Calu3 (cell line): Measurements from ENCODE around the gene RCAN1. TPM values are rescaled to one million over a fixed set of nuclear protein-coding genes. Genes with fewer than 3 reads are reported as not detected.

Experiments
- BruUV-seq: library from RNA; stranded (reverse); fragments of 400-500 nt; replicated peaks from 2 replicates; lab custom pipeline; 2021; lab: Mats Ljungman, UMichigan
- CTCF ChIA-PET: fragments of 300-600 bp; sonication (Branson Sonifier 250); formaldehyde crosslinking; loops from one replicate; lab custom pipeline; 2022; ENCODE audit warnings: antibody characterized with exemption; lab: Charles Lee
- DNase-seq: peaks from one replicate; pipeline ENCODE4 v3.0.0; 2022
- H3K27ac Mint-ChIP-seq: one replicate; pipeline ENCODE4 v1.8.0; 2022; ENCODE audit warnings: mixed read lengths; ENCODE audit not compliant: unreplicated experiment
- H3K27me3 Mint-ChIP-seq: one replicate; pipeline ENCODE4 v1.8.0; 2022; ENCODE audit warnings: mixed read lengths; ENCODE audit not compliant: unreplicated experiment
- H3K36me3 Mint-ChIP-seq: one replicate; pipeline ENCODE4 v1.8.0; 2022; ENCODE audit warnings: mild to moderate bottlenecking, moderate library complexity, mixed read lengths; ENCODE audit not compliant: insufficient read depth, unreplicated experiment
- H3K4me1 Mint-ChIP-seq: one replicate; pipeline ENCODE4 v1.8.0; 2022; ENCODE audit warnings: mild to moderate bottlenecking, low read depth, mixed read lengths; ENCODE audit not compliant: unreplicated experiment
- H3K4me3 Mint-ChIP-seq: one replicate; pipeline ENCODE4 v1.8.0; 2022; ENCODE audit warnings: mild to moderate bottlenecking, low read depth, moderate library complexity, mixed read lengths; ENCODE audit not compliant: unreplicated experiment
- H3K9me3 Mint-ChIP-seq: one replicate; pipeline ENCODE4 v1.8.0; 2022; ENCODE audit warnings: low read depth, mixed read lengths; ENCODE audit not compliant: unreplicated experiment
- intact Hi-C: fragments of 100-400 bp; cut with micrococcal nuclease; formaldehyde crosslinking; loops from one replicate; pipeline ENCODE4 v1.10.0; 2022; ENCODE audit not compliant: unreplicated experiment
- total RNA-seq: library from RNA; stranded (reverse); gene quantifications from 2 replicates; pipeline ENCODE4 v1.2.3, GENCODE V29; 2022
- TF ChIP-seq, protein P1 (sequence below): fragments of 200-600 bp; IDR thresholded peaks from one replicate; pipeline ENCODE4 v1.8.0; 2022; ENCODE audit warnings: antibody characterized with exemption; ENCODE audit not compliant: unreplicated experiment

RCAN1 gene
- total RNA-seq, 1 experiment from 2014 or later, result 25.4 TPM

DNA sequence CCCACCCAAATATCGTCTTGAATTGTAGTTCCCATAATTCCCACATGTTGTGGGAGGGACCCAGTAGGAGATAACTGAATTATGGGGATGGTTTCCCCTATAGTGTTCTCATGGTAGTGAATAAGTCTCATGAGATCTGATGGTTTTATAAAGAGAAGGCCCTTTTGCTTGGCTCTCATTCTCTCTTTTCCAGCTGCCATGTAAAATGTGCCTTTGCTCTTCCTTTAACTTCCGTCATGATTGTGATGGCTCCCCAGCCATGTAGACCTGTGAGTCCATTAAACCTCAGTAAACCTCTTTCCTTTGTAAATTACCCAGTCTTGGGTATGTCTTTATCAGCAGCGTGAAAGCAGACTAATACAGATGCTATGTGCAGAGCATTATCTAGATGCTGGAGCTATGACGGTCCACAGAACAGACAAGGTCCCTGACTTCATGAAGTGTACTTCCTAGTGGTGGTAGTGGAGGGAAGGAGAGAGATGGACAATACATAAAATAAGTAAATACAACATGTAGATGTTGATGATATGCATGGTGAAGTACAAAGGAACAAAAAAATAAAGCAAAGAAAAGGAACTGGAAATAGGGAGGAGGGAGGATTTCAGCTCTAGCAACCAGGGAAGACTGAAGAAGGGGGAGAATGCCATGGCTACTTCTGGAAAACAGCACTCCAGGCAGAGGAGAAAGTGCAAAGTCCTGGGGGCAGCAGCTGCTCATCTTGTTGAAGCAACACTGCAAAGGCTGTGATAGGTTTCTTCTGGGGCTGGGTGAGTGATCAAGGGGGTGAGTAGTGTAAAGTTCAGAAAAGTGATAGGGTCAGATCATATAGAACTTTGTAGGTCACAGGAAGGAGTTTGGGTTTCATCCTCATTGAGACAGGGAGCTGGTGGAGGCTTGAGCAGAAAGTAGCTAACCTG, 6.8 kb upstream of the RCAN1 start:
- Mint-ChIP-seq H3K9me3 (no peaks in the 10 kb centered on the region), H3K4me1 (no peaks in the 10 kb centered on the region), H3K27me3 (peaks cover 61% of the 10 kb centered on the region), H3K27ac (no peak overlapping the region), H3K4me3 (no peak overlapping the region), H3K36me3 (no peaks in the 10 kb centered on the region)
- no TSS peak for BruUV-seq
- TF ChIP-seq, protein P1, sequence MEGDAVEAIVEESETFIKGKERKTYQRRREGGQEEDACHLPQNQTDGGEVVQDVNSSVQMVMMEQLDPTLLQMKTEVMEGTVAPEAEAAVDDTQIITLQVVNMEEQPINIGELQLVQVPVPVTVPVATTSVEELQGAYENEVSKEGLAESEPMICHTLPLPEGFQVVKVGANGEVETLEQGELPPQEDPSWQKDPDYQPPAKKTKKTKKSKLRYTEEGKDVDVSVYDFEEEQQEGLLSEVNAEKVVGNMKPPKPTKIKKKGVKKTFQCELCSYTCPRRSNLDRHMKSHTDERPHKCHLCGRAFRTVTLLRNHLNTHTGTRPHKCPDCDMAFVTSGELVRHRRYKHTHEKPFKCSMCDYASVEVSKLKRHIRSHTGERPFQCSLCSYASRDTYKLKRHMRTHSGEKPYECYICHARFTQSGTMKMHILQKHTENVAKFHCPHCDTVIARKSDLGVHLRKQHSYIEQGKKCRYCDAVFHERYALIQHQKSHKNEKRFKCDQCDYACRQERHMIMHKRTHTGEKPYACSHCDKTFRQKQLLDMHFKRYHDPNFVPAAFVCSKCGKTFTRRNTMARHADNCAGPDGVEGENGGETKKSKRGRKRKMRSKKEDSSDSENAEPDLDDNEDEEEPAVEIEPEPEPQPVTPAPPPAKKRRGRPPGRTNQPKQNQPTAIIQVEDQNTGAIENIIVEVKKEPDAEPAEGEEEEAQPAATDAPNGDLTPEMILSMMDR, result no peak
- intact Hi-C loops, result no loop called here
- no peak for DNase-seq
- CTCF ChIA-PET, result interaction anchor here (1.0 kb wide), 1 partner anchor 111 kb away, joined by 3 read pairs; no protein-coding TSS in a partner anchor

DNA sequence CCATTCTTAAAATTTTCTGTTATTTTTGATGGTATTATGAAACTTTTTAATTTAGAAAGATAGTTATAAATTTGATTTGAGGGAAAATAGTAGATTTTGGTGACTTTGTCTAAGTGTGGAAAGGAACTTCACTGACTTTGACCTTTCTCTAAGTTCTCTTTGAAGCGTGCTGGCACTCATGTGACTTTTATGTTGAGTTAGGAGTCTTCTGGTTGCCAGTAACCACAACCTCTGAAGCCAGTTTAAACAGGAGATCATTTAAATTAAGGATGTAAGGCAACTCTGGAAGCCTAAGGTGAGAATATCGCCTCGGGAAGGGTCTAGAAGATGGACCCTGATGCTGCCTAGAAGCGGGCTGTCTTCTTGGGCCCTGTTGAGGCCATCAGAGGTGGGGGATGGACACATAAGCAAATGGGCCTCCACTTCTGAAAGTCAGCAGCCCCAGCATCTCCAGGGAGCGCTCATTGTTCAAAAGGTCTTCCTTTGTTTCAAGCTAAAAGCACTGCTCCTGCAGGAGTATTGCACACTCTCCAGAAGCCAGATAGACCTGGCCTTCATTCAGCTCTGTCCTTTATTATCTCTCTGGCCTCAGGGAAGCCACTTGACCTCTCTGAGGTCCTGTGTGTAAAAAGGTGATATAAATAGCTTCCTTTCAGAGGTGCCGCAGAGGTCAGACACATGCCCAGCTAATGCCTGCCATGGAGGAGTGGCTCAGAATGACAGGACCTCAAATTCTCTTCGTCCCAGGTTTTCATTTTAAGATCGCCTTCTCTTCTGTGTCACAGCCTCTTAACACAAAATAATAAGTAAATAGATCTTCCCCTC, 5.1 kb upstream of the RCAN1 start:
- Mint-ChIP-seq H3K27ac (no peak overlapping the region), H3K4me3 (no peak overlapping the region), H3K9me3 (no peaks in the 10 kb centered on the region), H3K36me3 (peaks cover 4% of the 10 kb centered on the region), H3K27me3 (peaks cover 51% of the 10 kb centered on the region), H3K4me1 (no peaks in the 10 kb centered on the region)
- TF ChIP-seq, protein P1, result no peak
- no TSS peak for BruUV-seq
- DNase-seq, result no peak
- CTCF ChIA-PET, result interaction anchor here (1.0 kb wide), 1 partner anchor 109 kb away, joined by 3 read pairs; no protein-coding TSS in a partner anchor
- intact Hi-C loops, result no loop called here

DNA sequence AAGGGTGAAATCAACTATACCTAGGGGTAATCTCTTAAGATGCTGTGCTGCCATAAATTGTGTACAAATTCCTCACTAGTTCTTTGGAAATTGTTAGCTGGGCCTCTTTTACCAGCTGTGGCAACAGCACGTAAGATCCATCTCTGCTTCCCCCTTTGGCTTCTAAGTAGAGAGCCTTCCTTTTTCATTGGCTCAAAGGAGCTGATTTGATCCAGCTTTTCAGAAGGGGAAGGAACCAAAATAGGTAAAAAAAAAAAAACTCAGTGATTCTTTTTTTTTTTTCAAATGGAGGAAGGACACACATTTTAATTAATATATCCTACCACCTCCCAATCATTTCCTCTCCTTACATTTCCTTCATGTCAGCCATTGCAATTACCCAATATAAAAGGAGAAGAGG, 4.0 kb upstream of the RCAN1 start:
- Mint-ChIP-seq H3K4me3 (no peak overlapping the region), H3K27me3 (peaks cover 46% of the 10 kb centered on the region), H3K27ac (no peak overlapping the region), H3K36me3 (peaks cover 14% of the 10 kb centered on the region), H3K4me1 (no peaks in the 10 kb centered on the region), H3K9me3 (no peaks in the 10 kb centered on the region)
- DNase-seq, result no peak
- CTCF ChIA-PET, result no interaction called here
- intact Hi-C loops, result no loop called here
- TF ChIP-seq, protein P1, result no peak
- BruUV-seq, result no TSS peak

DNA sequence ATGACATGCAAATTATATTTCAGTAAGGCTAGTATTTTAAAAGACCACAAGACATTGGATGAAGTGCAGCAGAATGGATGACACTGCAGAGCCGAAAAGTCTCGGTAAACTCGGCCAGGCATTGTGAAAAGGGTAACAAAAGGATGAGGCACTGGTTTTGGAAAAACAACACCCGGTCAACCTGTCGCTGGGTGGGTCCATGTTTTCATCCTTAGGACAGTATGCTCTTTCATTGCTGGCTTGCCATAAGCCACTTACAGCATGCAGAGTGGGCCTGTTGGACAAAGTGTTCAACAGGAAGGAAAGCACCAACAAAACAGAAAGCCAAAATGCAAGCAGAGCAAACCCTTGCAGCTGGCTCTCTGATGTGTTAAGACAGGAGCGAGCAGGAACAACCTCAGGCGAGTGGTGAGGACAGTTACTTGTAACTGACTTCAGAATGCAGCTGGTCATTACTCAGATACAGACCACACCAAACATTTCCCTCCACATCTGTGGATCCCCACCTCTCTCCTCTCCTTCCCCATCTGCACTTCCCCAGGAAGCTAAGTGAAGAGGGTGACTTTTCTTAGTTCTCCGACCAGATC, 2.9 kb upstream of the RCAN1 start:
- Mint-ChIP-seq H3K4me3 (no peak overlapping the region), H3K9me3 (no peaks in the 10 kb centered on the region), H3K36me3 (peaks cover 15% of the 10 kb centered on the region), H3K27ac (no peak overlapping the region), H3K27me3 (peaks cover 44% of the 10 kb centered on the region), H3K4me1 (no peaks in the 10 kb centered on the region)
- TF ChIP-seq, protein P1, result no peak
- CTCF ChIA-PET, result no interaction called here
- BruUV-seq, result no TSS peak
- DNase-seq, result no peak
- intact Hi-C loops, result no loop called here
